Osteocyte (in vitro differentiated cells): ENCODE measurements around the gene ZG16B. TPM values are rescaled to one million over a fixed set of nuclear protein-coding genes. Genes with fewer than 3 reads are reported as not detected.

Experiments
- DNase-seq: peaks from one replicate; pipeline ENCODE4 v3.0.0; 2021; ENCODE audit warnings: mixed read lengths; ENCODE audit not compliant: unreplicated experiment; ENCODE audit errors: extremely low spot score
- H3K27ac Mint-ChIP-seq: one replicate; pipeline ENCODE4 v1.8.0; 2021; ENCODE audit warnings: mild to moderate bottlenecking, mixed read lengths; ENCODE audit not compliant: unreplicated experiment
- H3K27me3 Mint-ChIP-seq: one replicate; pipeline ENCODE4 v1.8.0; 2021; ENCODE audit warnings: mixed read lengths; ENCODE audit not compliant: unreplicated experiment
- H3K36me3 Mint-ChIP-seq: one replicate; pipeline ENCODE4 v1.8.0; 2021; ENCODE audit warnings: mixed read lengths; ENCODE audit not compliant: unreplicated experiment
- H3K4me1 Mint-ChIP-seq: one replicate; pipeline ENCODE4 v1.8.0; 2021; ENCODE audit warnings: mixed read lengths; ENCODE audit not compliant: unreplicated experiment
- H3K4me3 Mint-ChIP-seq: one replicate; pipeline ENCODE4 v1.8.0; 2021; ENCODE audit warnings: mild to moderate bottlenecking, moderate library complexity, mixed read lengths; ENCODE audit not compliant: unreplicated experiment
- H3K9me3 Mint-ChIP-seq: one replicate; pipeline ENCODE4 v1.8.0; 2021; ENCODE audit warnings: mixed read lengths; ENCODE audit not compliant: unreplicated experiment
- total RNA-seq: library from RNA; stranded (reverse); gene quantifications from 2 replicates; pipeline ENCODE4 v1.2.1, GENCODE V29; 2021
- TF ChIP-seq, protein P1 (sequence below): fragments of 200-600 bp; sonication (generic); IDR thresholded peaks from 2 replicates; pipeline ENCODE4 v1.5.0; 2021; ENCODE audit warnings: antibody characterized with exemption, mild to moderate bottlenecking, moderate library complexity

Gene ZG16B
- total RNA-seq, 1 donor from 2014 or later = not detected

DNA sequence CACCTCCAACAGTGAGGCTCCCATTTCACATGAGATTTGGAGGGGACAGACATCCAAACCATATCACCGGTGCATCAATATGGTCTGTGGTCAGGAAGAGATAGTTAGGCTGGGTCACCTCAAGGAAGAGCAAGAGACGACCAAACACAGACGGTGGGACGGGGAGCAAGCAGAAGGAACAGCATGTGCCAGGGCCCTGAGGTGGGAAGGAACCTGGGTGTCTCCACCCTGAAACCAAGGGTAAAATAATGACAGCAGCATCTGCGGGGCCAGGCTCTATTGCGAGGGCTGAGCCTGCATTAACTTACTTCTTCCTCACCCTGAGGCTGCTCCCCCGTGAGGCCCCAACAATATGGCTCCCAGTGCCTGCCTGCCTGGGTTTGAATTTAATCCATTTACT, 21.9 kb upstream of the ZG16B start:
- Mint-ChIP-seq H3K4me1 (no peaks in the 10 kb centered on the region), H3K4me3 (no peak overlapping the region), H3K36me3 (peaks cover 1% of the 10 kb centered on the region), H3K27me3 (peaks cover 26% of the 10 kb centered on the region), H3K9me3 (peaks cover 8% of the 10 kb centered on the region), H3K27ac (no peak overlapping the region)
- no peak for DNase-seq
- TF ChIP-seq, protein P1, sequence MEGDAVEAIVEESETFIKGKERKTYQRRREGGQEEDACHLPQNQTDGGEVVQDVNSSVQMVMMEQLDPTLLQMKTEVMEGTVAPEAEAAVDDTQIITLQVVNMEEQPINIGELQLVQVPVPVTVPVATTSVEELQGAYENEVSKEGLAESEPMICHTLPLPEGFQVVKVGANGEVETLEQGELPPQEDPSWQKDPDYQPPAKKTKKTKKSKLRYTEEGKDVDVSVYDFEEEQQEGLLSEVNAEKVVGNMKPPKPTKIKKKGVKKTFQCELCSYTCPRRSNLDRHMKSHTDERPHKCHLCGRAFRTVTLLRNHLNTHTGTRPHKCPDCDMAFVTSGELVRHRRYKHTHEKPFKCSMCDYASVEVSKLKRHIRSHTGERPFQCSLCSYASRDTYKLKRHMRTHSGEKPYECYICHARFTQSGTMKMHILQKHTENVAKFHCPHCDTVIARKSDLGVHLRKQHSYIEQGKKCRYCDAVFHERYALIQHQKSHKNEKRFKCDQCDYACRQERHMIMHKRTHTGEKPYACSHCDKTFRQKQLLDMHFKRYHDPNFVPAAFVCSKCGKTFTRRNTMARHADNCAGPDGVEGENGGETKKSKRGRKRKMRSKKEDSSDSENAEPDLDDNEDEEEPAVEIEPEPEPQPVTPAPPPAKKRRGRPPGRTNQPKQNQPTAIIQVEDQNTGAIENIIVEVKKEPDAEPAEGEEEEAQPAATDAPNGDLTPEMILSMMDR = no peak

DNA sequence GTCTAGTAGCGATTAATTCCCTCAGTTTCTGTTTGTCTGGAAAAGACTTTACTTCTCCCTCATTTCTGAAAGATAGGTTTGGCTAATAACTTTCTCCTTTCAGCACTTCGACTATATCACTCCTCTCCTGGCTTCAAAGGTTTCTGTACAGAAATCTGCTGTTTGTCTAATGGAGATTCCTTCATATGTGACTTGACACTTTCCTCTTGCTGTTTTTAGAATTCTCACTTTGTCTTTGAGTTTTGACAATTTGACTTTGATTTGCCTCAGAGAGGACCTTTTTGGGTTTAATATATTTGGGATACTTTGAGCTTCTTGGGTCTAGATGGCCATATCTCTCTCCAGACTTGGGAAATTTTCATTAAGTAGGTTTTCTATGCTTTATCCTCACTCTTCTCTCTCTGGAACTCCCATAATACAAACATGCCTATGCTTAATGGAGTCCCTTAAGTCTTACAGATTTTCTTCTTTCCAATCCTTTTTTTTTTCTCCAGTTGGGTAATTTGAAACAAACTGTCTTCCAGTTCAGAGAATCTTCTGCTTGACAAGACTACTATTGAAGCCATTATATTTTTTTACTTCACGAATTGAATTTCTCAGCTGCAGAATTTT, 20.8 kb upstream of the ZG16B start:
- DNase-seq = no peak
- Mint-ChIP-seq H3K27me3 (peaks cover 26% of the 10 kb centered on the region), H3K4me1 (no peaks in the 10 kb centered on the region), H3K36me3 (no peaks in the 10 kb centered on the region), H3K27ac (no peak overlapping the region), H3K4me3 (no peak overlapping the region), H3K9me3 (no peaks in the 10 kb centered on the region)
- TF ChIP-seq, protein P1 = no peak

DNA sequence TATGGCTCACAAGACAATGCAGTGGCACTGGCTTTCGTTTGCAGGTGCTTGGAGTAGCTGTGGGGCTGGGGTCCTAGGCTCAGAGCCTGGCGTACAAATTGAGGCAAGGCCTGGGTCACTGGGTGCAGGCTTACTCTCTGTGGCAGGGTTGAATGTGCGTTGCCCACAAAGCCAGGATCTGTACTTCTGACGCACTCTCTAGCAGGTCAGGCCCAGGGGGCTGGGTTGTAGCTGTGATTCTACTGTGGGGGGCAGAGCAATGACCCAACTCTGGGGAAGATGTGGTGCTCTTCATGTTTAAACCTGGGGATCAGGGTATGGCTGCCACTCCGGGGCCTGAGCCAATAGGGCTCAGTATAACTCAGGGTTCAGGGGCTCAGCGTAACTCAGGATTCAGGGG, 19.5 kb upstream of the ZG16B start:
- H3K27me3 Mint-ChIP-seq = peaks cover 33% of the 10 kb centered on the region
- H3K9me3 Mint-ChIP-seq = no peaks in the 10 kb centered on the region
- no peaks in the 10 kb centered on the region for H3K4me1 Mint-ChIP-seq
- no peak for DNase-seq
- H3K27ac Mint-ChIP-seq = no peak overlapping the region
- H3K36me3 Mint-ChIP-seq = no peaks in the 10 kb centered on the region
- TF ChIP-seq, protein P1 = no peak
- H3K4me3 Mint-ChIP-seq = no peak overlapping the region

DNA sequence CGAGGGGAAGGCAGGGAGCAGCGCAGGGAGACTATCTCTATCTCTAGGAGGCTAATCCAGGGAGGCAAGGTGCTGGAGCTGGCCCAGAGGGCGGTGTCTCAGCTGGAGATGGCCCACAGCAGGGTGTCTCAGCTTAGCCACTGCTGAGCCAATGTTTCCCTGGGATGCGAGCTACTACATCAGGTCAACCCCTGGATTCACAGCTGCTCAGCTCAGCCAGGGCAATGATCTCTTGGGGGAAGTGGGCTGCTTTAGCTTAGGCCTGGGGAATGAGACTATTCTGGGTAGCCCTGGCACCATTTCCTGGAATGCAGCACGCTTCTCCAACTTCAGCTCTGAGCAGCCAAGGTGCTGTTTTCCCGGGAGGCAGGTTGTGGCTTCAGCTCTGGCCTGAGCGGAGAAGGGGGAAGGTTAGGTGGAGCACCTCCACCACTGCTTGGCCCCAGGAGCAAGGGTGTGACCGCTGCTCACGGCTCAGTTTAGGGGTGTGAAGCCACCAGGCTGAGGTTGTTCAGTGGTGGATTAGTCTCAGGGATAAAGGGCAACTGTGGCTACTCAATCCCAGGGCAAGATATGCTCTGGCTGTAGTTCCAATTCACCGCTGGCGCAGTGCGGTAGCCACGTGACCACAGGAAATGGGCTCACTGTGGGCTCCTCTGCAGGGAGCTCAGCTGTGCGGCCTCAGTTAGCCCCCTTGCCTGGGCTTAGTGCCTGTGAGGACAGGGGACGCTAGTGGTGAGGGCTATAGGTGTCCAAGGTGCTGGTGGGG, 18.2 kb upstream of the ZG16B start:
- Mint-ChIP-seq H3K27ac (no peak overlapping the region), H3K4me1 (no peaks in the 10 kb centered on the region), H3K4me3 (no peak overlapping the region), H3K9me3 (no peaks in the 10 kb centered on the region), H3K27me3 (peaks cover 36% of the 10 kb centered on the region), H3K36me3 (no peaks in the 10 kb centered on the region)
- TF ChIP-seq, protein P1 = no peak
- no peak for DNase-seq

DNA sequence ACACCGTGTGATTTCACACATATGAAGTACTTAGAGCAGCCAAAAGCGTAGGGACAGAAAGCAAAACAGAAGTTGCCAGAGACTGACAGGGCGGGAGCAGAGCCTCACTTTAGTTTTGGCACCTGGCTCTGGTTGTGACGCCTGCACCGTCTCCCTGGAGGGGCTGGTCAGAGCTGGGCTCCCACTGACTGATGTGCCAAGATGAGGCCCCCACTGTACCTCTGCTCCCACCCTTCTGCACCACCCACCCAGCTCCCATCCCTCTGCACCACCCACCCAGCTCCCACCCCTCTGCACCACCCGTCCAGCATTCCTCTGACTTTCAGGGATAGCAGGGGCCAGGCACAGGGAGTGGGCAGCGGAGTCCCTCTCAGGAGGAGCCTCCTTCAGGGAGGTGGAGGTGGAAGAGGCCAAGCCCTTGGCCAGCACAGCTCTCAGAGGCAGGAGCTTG, 16.3 kb upstream of the ZG16B start:
- Mint-ChIP-seq H3K36me3 (no peaks in the 10 kb centered on the region), H3K4me3 (no peak overlapping the region), H3K27ac (no peak overlapping the region), H3K27me3 (peaks cover 31% of the 10 kb centered on the region), H3K4me1 (no peaks in the 10 kb centered on the region), H3K9me3 (no peaks in the 10 kb centered on the region)
- TF ChIP-seq, protein P1 = no peak
- DNase-seq = no peak
